Caco-2 (cell line): Measurements from ENCODE around the gene IL17RC. TPM values are rescaled to one million over a fixed set of nuclear protein-coding genes. Genes with fewer than 3 reads are reported as not detected.

Source experiments
- BruUV-seq: library from RNA; stranded (reverse); fragments of 400-500 nt; replicated peaks from 2 replicates; lab custom pipeline; 2021; lab: Mats Ljungman, UMichigan
- CTCF ChIA-PET: fragments of 300-600 bp; sonication (Branson Sonifier 250); formaldehyde crosslinking; loops from one replicate; lab custom pipeline; 2022; ENCODE audit warnings: antibody characterized with exemption; lab: Charles Lee
- POLR2A ChIA-PET: fragments of 300-600 bp; sonication (Branson Sonifier 250); formaldehyde crosslinking; loops from one replicate; lab custom pipeline; 2022; ENCODE audit warnings: antibody characterized with exemption; lab: Charles Lee
- DNase-seq, 2 experiments: peaks; one replicate each; pipeline versions ENCODE4 v3.0.0 to v3.0.0-alpha.2; 2020 to 2022
- H3K27me3 ChIP-seq: replicated peaks from 2 replicates; pipeline ENCODE4 v1.6.0; 2011; ENCODE audit warnings: low read length; ENCODE audit not compliant: control insufficient read depth, insufficient read depth
- H3K36me3 ChIP-seq: 2 replicates; pipeline ENCODE4 v1.5.1; 2011; ENCODE audit warnings: low read length; ENCODE audit not compliant: control insufficient read depth, insufficient read depth
- H3K4me1 ChIP-seq: fragments of 250-450 bp; sonication (Bioruptor Pico); 2 replicates; pipeline ENCODE4 v1.5.1; 2020; ENCODE audit warnings: mild to moderate bottlenecking
- H3K4me3 ChIP-seq: 2 replicates; pipeline ENCODE4 v1.5.1; 2011; ENCODE audit warnings: low read depth, mild to moderate bottlenecking, control low read depth, low read length
- H3K9me3 ChIP-seq: fragments of 250-450 bp; sonication (Bioruptor Pico); 2 replicates; pipeline ENCODE4 v1.5.1; 2020; ENCODE audit warnings: mild to moderate bottlenecking, moderate library complexity
- H3K27ac Mint-ChIP-seq: one replicate; pipeline ENCODE4 v1.8.0; 2022; ENCODE audit warnings: mixed read lengths; ENCODE audit not compliant: unreplicated experiment
- H3K27me3 Mint-ChIP-seq: one replicate; pipeline ENCODE4 v1.8.0; 2022; ENCODE audit warnings: mixed read lengths; ENCODE audit not compliant: insufficient read depth, unreplicated experiment
- H3K36me3 Mint-ChIP-seq: one replicate; pipeline ENCODE4 v1.8.0; 2022; ENCODE audit warnings: mild to moderate bottlenecking, mixed read lengths; ENCODE audit not compliant: insufficient read depth, unreplicated experiment
- H3K4me1 Mint-ChIP-seq: one replicate; pipeline ENCODE4 v1.8.0; 2022; ENCODE audit warnings: low read depth, mixed read lengths; ENCODE audit not compliant: unreplicated experiment
- H3K4me3 Mint-ChIP-seq: one replicate; pipeline ENCODE4 v1.8.0; 2022; ENCODE audit warnings: mild to moderate bottlenecking, moderate library complexity, mixed read lengths; ENCODE audit not compliant: unreplicated experiment
- H3K9me3 Mint-ChIP-seq: one replicate; pipeline ENCODE4 v1.8.0; 2022; ENCODE audit warnings: mixed read lengths; ENCODE audit not compliant: unreplicated experiment
- intact Hi-C: fragments of 100-400 bp; cut with micrococcal nuclease; formaldehyde crosslinking; loops from one replicate; pipeline ENCODE4 v1.10.0; 2022; ENCODE audit not compliant: unreplicated experiment
- total RNA-seq: library from RNA; stranded (reverse); gene quantifications from 2 replicates; pipeline ENCODE4 v1.2.3, GENCODE V29; 2022
- TF ChIP-seq, protein P1 (sequence below), 2 experiments: fragments of 200-600 bp in 1 of 2; IDR thresholded peaks; 1 replicate in 1 of 2; 2 replicates in 1 of 2; pipeline versions ENCODE4 v1.5.1 to v1.8.0; 2011 to 2022; ENCODE audit warnings: antibody characterized with exemption in 1 of 2, control low read depth in 1 of 2, inconsistent platforms in 1 of 2, low read depth in 1 of 2, low read length in 1 of 2, mild to moderate bottlenecking in 1 of 2, moderate library complexity in 1 of 2; ENCODE audit not compliant: insufficient read depth in 1 of 2, severe bottlenecking in 1 of 2, unreplicated experiment in 1 of 2

IL17RC gene
- total RNA-seq, 1 experiment from 2014 or later: 11.3 TPM

DNA sequence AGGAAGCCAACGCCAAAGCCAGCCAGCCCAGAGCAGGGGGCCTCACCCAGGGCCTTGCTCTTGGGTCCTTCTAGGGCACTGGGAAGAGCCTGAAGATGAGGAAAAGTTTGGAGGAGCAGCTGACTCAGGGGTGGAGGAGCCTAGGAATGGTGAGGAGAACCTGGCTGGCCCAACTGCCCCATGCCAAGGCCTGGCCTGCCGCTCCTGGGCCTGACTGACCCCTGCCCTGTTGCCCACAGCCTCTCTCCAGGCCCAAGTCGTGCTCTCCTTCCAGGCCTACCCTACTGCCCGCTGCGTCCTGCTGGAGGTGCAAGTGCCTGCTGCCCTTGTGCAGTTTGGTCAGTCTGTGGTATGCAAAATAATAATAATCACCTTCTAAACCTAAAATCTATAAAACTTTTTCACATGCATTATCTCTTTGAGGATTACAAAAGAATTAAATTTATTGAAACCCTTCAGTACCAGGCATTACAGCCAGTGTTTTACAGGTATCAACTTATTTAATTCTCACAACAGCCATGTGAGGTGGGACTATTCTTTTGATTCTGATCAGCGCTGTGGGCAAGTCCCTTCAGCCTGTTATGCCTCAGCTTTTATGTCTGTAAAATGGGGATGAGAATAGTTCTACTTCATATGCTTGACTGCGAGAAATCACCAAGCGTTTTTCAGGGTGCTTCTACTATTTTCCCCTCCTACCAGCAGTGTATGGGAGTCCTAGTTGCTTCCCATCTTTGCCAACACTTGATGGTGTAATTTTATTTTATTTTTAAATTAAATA, 1.6 kb downstream of the IL17RC start:
- intact Hi-C loops: loop anchor here (5.0 kb wide), 1 partner anchor 76 kb away; the partner anchor contains the start of gene RPUSD3
- no peaks in the 10 kb centered on the region for H3K9me3 Mint-ChIP-seq
- Histone ChIP-seq H3K4me1 (peaks cover 21% of the 10 kb centered on the region), H3K4me3 (no peak overlapping the region), H3K36me3 (peaks cover 2% of the 10 kb centered on the region; the same call in 1 of the 2 replicates), H3K27me3 (no peaks in the 10 kb centered on the region), H3K9me3 (no peaks in the 10 kb centered on the region)
- H3K27me3 Mint-ChIP-seq: no peaks in the 10 kb centered on the region
- H3K4me1 Mint-ChIP-seq: no peaks in the 10 kb centered on the region
- CTCF ChIA-PET: interaction anchor here (0.8 to 5.0 kb wide), 2 partner anchors 14 to 28 kb away, joined by 4 to 63 read pairs; partner anchors contain the start of gene CRELD1
- H3K36me3 Mint-ChIP-seq: peaks cover 13% of the 10 kb centered on the region
- H3K4me3 Mint-ChIP-seq: no peak overlapping the region
- BruUV-seq: no TSS peak
- POLR2A ChIA-PET: interaction anchor here (0.6 kb wide), 1 partner anchor 15 kb away, joined by 3 read pairs; no protein-coding TSS in a partner anchor
- peak overlapping the region; percentile 76 for H3K27ac Mint-ChIP-seq
- DNase-seq: no peak
- TF ChIP-seq, protein P1, sequence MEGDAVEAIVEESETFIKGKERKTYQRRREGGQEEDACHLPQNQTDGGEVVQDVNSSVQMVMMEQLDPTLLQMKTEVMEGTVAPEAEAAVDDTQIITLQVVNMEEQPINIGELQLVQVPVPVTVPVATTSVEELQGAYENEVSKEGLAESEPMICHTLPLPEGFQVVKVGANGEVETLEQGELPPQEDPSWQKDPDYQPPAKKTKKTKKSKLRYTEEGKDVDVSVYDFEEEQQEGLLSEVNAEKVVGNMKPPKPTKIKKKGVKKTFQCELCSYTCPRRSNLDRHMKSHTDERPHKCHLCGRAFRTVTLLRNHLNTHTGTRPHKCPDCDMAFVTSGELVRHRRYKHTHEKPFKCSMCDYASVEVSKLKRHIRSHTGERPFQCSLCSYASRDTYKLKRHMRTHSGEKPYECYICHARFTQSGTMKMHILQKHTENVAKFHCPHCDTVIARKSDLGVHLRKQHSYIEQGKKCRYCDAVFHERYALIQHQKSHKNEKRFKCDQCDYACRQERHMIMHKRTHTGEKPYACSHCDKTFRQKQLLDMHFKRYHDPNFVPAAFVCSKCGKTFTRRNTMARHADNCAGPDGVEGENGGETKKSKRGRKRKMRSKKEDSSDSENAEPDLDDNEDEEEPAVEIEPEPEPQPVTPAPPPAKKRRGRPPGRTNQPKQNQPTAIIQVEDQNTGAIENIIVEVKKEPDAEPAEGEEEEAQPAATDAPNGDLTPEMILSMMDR (IDR thresholded peaks at IDR 0.05; ENCODE audit: insufficient read depth in 1 of 2, low read depth in 1 of 2, low read length in 1 of 2, severe bottlenecking in 1 of 2, unreplicated experiment in 1 of 2): no peak

DNA sequence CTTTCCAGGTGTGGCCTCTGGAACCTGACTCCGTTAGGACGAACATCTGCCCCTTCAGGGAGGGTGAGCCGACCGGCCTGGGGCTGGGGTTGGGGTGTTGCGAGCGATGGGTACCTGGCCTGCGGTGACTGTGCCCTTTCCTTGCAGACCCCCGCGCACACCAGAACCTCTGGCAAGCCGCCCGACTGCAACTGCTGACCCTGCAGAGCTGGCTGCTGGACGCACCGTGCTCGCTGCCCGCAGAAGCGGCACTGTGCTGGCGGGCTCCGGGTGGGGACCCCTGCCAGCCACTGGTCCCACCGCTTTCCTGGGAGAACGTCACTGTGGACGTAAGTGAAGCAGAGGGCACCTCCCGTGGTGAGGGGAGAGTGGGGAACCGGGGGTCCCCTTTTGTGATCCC, 11.3 kb downstream of the IL17RC start:
- Mint-ChIP-seq H3K4me3 (no peak overlapping the region), H3K9me3 (no peaks in the 10 kb centered on the region), H3K36me3 (peaks cover 10% of the 10 kb centered on the region), H3K27ac (no peak overlapping the region), H3K4me1 (no peaks in the 10 kb centered on the region), H3K27me3 (no peaks in the 10 kb centered on the region)
- H3K4me3 ChIP-seq: no peak overlapping the region
- no peaks in the 10 kb centered on the region for H3K27me3 ChIP-seq
- H3K4me1 ChIP-seq: no peaks in the 10 kb centered on the region
- no TSS peak for BruUV-seq
- DNase-seq: no peak
- ChIA-PET POLR2A (no interaction called here), CTCF (no interaction called here)
- H3K9me3 ChIP-seq: no peaks in the 10 kb centered on the region
- no peaks in the 10 kb centered on the region for H3K36me3 ChIP-seq
- intact Hi-C loops: no loop called here
- TF ChIP-seq, protein P1 (IDR thresholded peaks at IDR 0.05; ENCODE audit: insufficient read depth in 1 of 2, low read depth in 1 of 2, low read length in 1 of 2, severe bottlenecking in 1 of 2, unreplicated experiment in 1 of 2): no peak

DNA sequence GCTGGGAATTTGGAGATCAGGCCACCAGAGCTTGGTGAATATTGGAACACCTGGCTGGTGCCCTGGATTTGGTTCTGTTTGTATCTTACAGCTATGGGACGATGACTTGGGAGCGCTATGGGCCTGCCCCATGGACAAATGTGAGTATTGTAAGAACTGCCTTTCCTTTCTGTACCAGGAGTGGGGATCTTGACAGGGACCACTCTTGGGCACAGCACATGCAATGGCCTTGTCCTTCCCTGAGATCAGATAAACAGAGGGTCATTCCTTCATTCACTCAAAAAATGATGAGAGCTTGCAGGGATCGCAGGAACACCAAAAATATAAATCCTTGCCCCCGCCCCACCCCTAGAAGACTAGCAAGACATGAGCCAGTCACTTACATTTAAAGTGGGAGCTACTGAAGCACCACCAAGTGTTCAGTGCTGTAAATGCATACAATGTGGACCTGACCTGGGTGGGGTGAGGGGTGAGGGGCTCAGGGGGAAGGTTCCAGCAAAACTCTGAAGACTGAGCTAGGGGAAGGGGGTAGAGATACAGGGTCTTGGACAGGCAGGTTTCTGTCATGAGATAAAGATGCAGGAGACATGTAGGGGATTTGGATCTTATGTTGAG, 14.0 kb downstream of the IL17RC start:
- BruUV-seq: no TSS peak
- no peaks in the 10 kb centered on the region for H3K27me3 Mint-ChIP-seq
- no peak for DNase-seq
- Histone ChIP-seq H3K4me1 (peaks cover 6% of the 10 kb centered on the region; the same call in 1 of the 2 replicates), H3K27me3 (no peaks in the 10 kb centered on the region), H3K9me3 (no peaks in the 10 kb centered on the region), H3K4me3 (no peak overlapping the region), H3K36me3 (no peaks in the 10 kb centered on the region)
- POLR2A ChIA-PET: interaction anchor here (0.8 to 1.0 kb wide), 2 partner anchors 14 to 15 kb away, joined by 3 to 4 read pairs; partner anchors contain the start of gene IL17RC
- CTCF ChIA-PET: interaction anchor here (0.6 to 4.4 kb wide), 8 partner anchors 12 to 369 kb away, joined by 3 to 63 read pairs (median 6); partner anchors contain the start of genes IL17RC and IL17RE
- H3K4me3 Mint-ChIP-seq: no peak overlapping the region
- intact Hi-C loops: loop anchor here (1.0 to 5.0 kb wide), 3 partner anchors 16 to 104 kb away; partner anchors contain the start of gene RPUSD3
- TF ChIP-seq, protein P1 (IDR thresholded peaks at IDR 0.05; ENCODE audit: insufficient read depth in 1 of 2, low read depth in 1 of 2, low read length in 1 of 2, severe bottlenecking in 1 of 2, unreplicated experiment in 1 of 2): peak in 1 of 2 experiments; percentile 17
- H3K4me1 Mint-ChIP-seq: peaks cover 8% of the 10 kb centered on the region
- H3K36me3 Mint-ChIP-seq: peaks cover 22% of the 10 kb centered on the region
- H3K9me3 Mint-ChIP-seq: no peaks in the 10 kb centered on the region
- H3K27ac Mint-ChIP-seq: no peak overlapping the region
